22Rv1 (cell line): ENCODE measurements around the gene ITPR1.

Experiments
- H3K27ac ChIP-seq: fragments of 450-650 bp; 2 replicates; pipeline ENCODE4 v1.5.1; 2017
- CTCF ChIP-seq: fragments of 450-650 bp; IDR thresholded peaks from 2 replicates; pipeline ENCODE4 v1.5.1; 2017; ENCODE audit warnings: mild to moderate bottlenecking
- ZFX ChIP-seq: fragments of 450-650 bp; IDR thresholded peaks from 2 replicates; pipeline ENCODE4 v1.6.1; 2017; ENCODE audit warnings: antibody characterized with exemption, borderline replicate concordance

Gene ITPR1

DNA sequence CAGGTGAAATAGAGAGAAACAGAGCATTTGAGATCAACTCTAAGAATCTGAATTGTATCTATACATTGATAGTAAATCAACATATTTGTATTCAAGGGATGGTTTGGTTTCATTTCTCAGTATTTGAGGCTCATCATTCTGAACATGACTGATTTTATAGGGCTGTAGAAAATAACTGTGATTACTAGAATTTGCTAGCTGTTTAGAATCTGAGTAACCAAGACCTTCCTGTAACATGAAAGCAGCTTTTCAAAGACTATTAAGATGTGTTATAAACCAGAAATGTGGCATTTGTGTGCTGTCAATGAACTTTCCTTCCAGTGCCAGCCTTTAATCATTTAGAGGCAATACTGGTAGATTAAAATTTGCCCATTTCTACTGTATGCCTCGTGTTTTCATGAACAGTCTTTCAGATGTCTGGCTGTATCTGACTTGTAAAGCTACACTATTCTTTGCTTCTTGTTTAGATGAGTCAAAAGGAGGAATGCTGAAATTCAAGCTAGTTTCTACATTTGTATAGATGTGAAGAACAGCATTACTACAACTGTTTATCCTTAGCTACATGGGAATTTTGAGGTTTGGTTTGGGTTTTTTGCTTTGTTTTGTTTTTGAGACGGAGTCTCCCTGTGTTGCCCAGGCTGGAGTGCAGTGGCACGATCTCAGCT is 348.8 kb downstream of the ITPR1 start:
- TF ChIP-seq ZFX, result no peak
- no peak for TF ChIP-seq CTCF
- no peak overlapping the region for H3K27ac ChIP-seq

DNA sequence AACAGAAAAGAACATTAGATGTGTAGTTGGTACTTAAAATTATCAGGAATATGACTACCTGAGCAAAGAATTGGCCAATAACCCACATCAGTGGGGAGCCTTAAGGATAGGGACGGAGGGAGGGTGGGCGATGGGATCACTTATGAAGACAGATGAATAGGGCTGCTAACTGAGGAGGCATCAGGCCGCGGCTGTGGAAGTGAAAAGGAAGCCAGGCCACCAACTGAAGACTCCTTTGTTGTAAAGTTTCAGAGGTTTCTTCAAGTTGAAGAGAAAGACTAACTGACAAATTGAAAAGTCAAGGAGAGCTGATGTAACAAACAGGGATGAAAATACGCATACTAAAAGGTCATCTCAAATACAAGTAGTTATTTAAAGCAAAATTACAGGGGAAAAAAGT is 350.5 kb downstream of the ITPR1 start:
- no peak overlapping the region for H3K27ac ChIP-seq
- TF ChIP-seq ZFX, result no peak
- TF ChIP-seq CTCF, result no peak

DNA sequence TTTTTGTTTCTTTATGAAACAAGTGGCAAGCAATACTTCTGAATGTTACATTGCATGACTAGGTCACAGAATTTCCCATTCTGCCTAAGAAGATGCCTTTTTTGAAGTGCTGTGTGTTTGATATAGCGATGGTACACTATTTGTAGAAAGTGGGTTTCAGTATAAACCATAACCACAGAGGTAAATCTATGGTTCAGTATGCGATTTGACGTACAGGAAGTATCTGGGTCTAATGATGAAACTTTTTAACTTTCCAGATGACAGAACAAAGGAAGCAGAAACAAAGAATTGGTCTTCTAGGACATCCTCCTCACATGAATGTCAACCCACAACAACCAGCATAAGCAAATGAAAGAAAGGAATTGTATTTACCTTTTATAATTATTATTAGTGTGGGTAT is 352.7 kb downstream of the ITPR1 start:
- no peak overlapping the region for H3K27ac ChIP-seq
- TF ChIP-seq ZFX (no peak), CTCF (no peak)

GRCh38 chr3:4846543-4846942 is 353.4 kb downstream of the ITPR1 start:
- TF ChIP-seq ZFX (no peak), CTCF (no peak)
- H3K27ac ChIP-seq, result no peak overlapping the region

- no peak for TF ChIP-seq CTCF
- TF ChIP-seq ZFX, result no peak
- H3K27ac ChIP-seq, result no peak overlapping the region
Observed at GRCh38 chr3:4848176-4848825, 355.2 kb downstream of the ITPR1 start.

DNA sequence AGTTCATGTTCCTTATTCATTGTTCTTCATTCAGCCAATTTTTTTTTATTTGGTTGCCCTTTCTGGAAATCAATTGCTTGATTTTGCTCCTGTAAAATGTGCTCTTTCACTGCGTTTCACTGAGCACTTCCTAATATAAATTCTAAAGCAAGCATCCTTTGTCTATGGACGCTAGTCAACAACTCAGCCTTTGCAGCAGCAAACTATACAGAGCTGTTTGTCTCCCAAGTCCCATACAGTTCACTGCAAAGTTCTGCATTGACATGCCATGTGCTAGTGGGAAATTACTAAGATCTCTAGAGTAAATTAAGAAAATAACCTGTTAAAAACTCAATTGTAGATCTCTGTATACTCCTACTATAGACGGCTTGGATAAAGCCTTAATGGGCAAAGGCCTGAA is 356.0 kb downstream of the ITPR1 start:
- no peak for TF ChIP-seq CTCF
- no peak for TF ChIP-seq ZFX
- H3K27ac ChIP-seq, result no peak overlapping the region

- no peak overlapping the region for H3K27ac ChIP-seq
- TF ChIP-seq CTCF (no peak), ZFX (no peak)
Observed at GRCh38 chr3:4849739-4850138, 356.6 kb downstream of the ITPR1 start.
